C1 segment of cervical spinal cord (tissue), 14 donors: ENCODE measurements around the gene SRRM1.
"Not testable (repeated sequence)": the region's sequence is repeated elsewhere in the genome, so short reads cannot be mapped to it uniquely, and the experiment has no call there.

Experiments
- DNase-seq, 14 donors: peaks; one replicate each; lab custom pipeline; 2025; lab: John Stamatoyannopoulos, UW

SRRM1 gene

GRCh38 chr1:24717887-24718650 is 75.0 kb downstream of the SRRM1 start:
- peak in 13 of 14 donors; percentile 45 to 91 (median 76) for DNase-seq

GRCh38 chr1:24720152-24720551 is 77.0 kb downstream of the SRRM1 start:
- peak in 8 of 14 donors; percentile 14 to 83 (median 30) for DNase-seq

- no peak for DNase-seq
Observed at GRCh38 chr1:24721533-24721932, 78.4 kb downstream of the SRRM1 start.

GRCh38 chr1:24722073-24723035 is 79.3 kb downstream of the SRRM1 start:
- DNase-seq: not testable (repeated sequence)
